ENCODE results near the gene NRP2. TPM values are rescaled to one million over a fixed set of nuclear protein-coding genes. Genes with fewer than 3 reads are reported as not detected.

NRP2 gene
- total RNA-seq, 4 donors from 2014 or later: 35.9 to 156 (median 114) TPM

- H3K27ac ChIP-seq: no peak overlapping the region
- intact Hi-C loops (cut with DNase I; ENCODE audit: low total_unique reads): no loop called here
- peaks cover 0 to 4% of the 10 kb centered on the region in 2 donors for H3K4me1 ChIP-seq
- DNase-seq: no peak
- no peak overlapping the region for H3K4me3 ChIP-seq
- TF ChIP-seq, protein P1, sequence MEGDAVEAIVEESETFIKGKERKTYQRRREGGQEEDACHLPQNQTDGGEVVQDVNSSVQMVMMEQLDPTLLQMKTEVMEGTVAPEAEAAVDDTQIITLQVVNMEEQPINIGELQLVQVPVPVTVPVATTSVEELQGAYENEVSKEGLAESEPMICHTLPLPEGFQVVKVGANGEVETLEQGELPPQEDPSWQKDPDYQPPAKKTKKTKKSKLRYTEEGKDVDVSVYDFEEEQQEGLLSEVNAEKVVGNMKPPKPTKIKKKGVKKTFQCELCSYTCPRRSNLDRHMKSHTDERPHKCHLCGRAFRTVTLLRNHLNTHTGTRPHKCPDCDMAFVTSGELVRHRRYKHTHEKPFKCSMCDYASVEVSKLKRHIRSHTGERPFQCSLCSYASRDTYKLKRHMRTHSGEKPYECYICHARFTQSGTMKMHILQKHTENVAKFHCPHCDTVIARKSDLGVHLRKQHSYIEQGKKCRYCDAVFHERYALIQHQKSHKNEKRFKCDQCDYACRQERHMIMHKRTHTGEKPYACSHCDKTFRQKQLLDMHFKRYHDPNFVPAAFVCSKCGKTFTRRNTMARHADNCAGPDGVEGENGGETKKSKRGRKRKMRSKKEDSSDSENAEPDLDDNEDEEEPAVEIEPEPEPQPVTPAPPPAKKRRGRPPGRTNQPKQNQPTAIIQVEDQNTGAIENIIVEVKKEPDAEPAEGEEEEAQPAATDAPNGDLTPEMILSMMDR (IDR thresholded peaks at IDR 0.05): no peak
- no peak for TF ChIP-seq POLR2A (IDR thresholded peaks at IDR 0.05)
- H3K36me3 ChIP-seq: no peaks in the 10 kb centered on the region
- no peaks in the 10 kb centered on the region for H3K9me3 ChIP-seq
- no peaks in the 10 kb centered on the region for H3K27me3 ChIP-seq
These were observed 19.9 kb upstream of the NRP2 start for GRCh38 chr2:205662206-205662965.

DNA sequence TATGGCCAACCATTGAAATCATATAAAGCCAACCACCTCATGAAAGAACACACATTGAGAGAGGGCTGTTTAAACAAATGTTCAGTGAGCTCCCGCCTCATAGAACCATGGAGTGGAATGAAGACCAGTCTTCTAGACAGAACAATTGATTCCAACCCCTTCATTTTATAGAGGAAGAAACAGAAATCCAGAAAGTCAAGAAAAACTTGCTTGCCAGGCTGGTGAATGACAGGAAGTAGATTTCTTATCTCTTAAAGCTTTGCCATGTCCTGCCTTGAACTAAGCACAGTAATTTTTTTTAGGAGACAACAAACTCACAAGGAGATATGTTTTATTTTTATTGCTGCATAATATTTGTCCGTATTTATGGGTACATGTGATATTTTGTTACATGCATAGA, 16.5 kb upstream of the NRP2 start:
- no peaks in the 10 kb centered on the region for H3K27me3 ChIP-seq
- H3K4me1 ChIP-seq: no peaks in the 10 kb centered on the region
- no peak for TF ChIP-seq POLR2A (IDR thresholded peaks at IDR 0.05)
- TF ChIP-seq, protein P1 (IDR thresholded peaks at IDR 0.05): no peak
- no peak for DNase-seq
- no peaks in the 10 kb centered on the region for H3K36me3 ChIP-seq
- no peak overlapping the region for H3K4me3 ChIP-seq
- no peak overlapping the region for H3K27ac ChIP-seq
- intact Hi-C loops (cut with DNase I; ENCODE audit: low total_unique reads): no loop called here
- no peaks in the 10 kb centered on the region for H3K9me3 ChIP-seq

DNA sequence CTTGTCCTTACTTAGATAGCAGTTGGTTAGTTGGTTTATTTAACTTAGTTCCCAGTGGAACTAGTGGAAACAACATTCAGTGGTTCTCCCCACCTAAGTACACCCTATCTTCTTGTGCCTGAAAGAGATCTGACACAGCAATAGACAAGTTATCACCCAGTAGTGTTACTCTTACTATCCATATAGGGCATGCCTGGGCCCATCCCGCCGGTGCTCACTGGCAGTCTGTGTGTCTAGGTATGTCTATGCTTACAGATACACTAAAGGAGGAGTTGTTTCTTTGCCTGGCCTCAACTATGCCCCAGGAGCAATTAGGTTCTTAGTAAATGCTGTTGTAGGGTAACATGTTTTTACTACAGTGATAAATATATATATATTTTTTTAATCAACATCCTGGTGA, 12.0 kb upstream of the NRP2 start:
- H3K9me3 ChIP-seq: no peaks in the 10 kb centered on the region
- intact Hi-C loops (cut with DNase I; ENCODE audit: low total_unique reads): no loop called here
- DNase-seq: no peak
- no peak overlapping the region for H3K27ac ChIP-seq
- no peaks in the 10 kb centered on the region for H3K27me3 ChIP-seq
- TF ChIP-seq, protein P1 (IDR thresholded peaks at IDR 0.05): no peak
- no peak for TF ChIP-seq POLR2A (IDR thresholded peaks at IDR 0.05)
- H3K4me1 ChIP-seq: no peaks in the 10 kb centered on the region
- H3K4me3 ChIP-seq: no peak overlapping the region
- H3K36me3 ChIP-seq: no peaks in the 10 kb centered on the region

- H3K27me3 ChIP-seq: no peaks in the 10 kb centered on the region
- H3K27ac ChIP-seq: no peak overlapping the region
- H3K4me1 ChIP-seq: no peaks in the 10 kb centered on the region
- H3K36me3 ChIP-seq: no peaks in the 10 kb centered on the region
- intact Hi-C loops (cut with DNase I; ENCODE audit: low total_unique reads): no loop called here
- no peak for DNase-seq
- H3K9me3 ChIP-seq: no peaks in the 10 kb centered on the region
- no peak for TF ChIP-seq POLR2A (IDR thresholded peaks at IDR 0.05)
- TF ChIP-seq, protein P1 (IDR thresholded peaks at IDR 0.05): no peak
- H3K4me3 ChIP-seq: no peak overlapping the region
These were observed 9.0 kb upstream of the NRP2 start for GRCh38 chr2:205673312-205673711.

- H3K36me3 ChIP-seq: no peaks in the 10 kb centered on the region
- TF ChIP-seq, protein P1 (IDR thresholded peaks at IDR 0.05): peak; percentile 76 to 95 (median 87)
- no peak for TF ChIP-seq POLR2A (IDR thresholded peaks at IDR 0.05)
- no peaks in the 10 kb centered on the region for H3K27me3 ChIP-seq
- H3K27ac ChIP-seq: peak overlapping the region in 1 of 2 donors; percentile 41
- H3K9me3 ChIP-seq: no peaks in the 10 kb centered on the region
- no peaks in the 10 kb centered on the region for H3K4me1 ChIP-seq
- no peak overlapping the region for H3K4me3 ChIP-seq
- DNase-seq: peak in 1 of 2 donors; percentile 46
- intact Hi-C loops (cut with DNase I; ENCODE audit: low total_unique reads): no loop called here
These were observed 6.3 kb upstream of the NRP2 start for GRCh38 chr2:205675861-205676516.
